Tibial artery (tissue), 4 donors: ENCODE data around the gene KIAA2012.

Source experiments
- DNase-seq, 2 donors: peaks; one replicate each; pipeline ENCODE4 v3.0.0-alpha.2; 2019
- H3K27ac ChIP-seq, 2 donors: fragments of 200-600 bp; sonication (generic) in 1 of 2; 1 replicate in 1 of 2; 2 replicates in 1 of 2; pipeline ENCODE4 v1.5.1; 2018 to 2019; ENCODE audit warnings: mild to moderate bottlenecking in 1 of 2
- H3K27me3 ChIP-seq, 2 donors: fragments of 200-600 bp; sonication (generic) in 1 of 2; one replicate each; pipeline versions ENCODE4 v1.5.1 to v1.6.0; 2016 to 2019
- H3K36me3 ChIP-seq, 3 donors: fragments of 200-600 bp; sonication (generic) in 2 of 3; one replicate each; pipeline ENCODE4 v1.5.1; 2016 to 2019; ENCODE audit warnings: mild to moderate bottlenecking in 2 of 3
- H3K4me1 ChIP-seq, 4 donors: fragments of 200-600 bp; sonication (generic) in 2 of 4; 1 replicate in 3 of 4; 2 replicates in 1 of 4; pipeline ENCODE4 v1.5.1; 2016 to 2019
- H3K4me3 ChIP-seq, 2 donors: fragments of 200-600 bp; sonication (generic) in 1 of 2; 1 replicate in 1 of 2; 2 replicates in 1 of 2; pipeline ENCODE4 v1.5.1; 2018 to 2019; ENCODE audit warnings: mild to moderate bottlenecking in 2 of 2
- H3K9me3 ChIP-seq, 3 donors: fragments of 200-600 bp; sonication (generic) in 1 of 3; one replicate each; pipeline ENCODE4 v1.5.1; 2016 to 2019
- intact Hi-C: fragments of 100-400 bp; cut with DNase I; formaldehyde crosslinking; loops from one replicate; pipeline ENCODE4 v1.15.0; 2023; ENCODE audit warnings: low total_unique reads
- TF ChIP-seq, protein P1 (sequence below), 2 experiments: fragments of 200-600 bp in 1 of 2; fragments of 450-650 bp in 1 of 2; IDR thresholded peaks; one replicate each; pipeline ENCODE4 v1.5.1; 2017 to 2019; ENCODE audit warnings: antibody characterized with exemption in 2 of 2, mild to moderate bottlenecking in 1 of 2, moderate library complexity in 1 of 2

KIAA2012 gene

DNA sequence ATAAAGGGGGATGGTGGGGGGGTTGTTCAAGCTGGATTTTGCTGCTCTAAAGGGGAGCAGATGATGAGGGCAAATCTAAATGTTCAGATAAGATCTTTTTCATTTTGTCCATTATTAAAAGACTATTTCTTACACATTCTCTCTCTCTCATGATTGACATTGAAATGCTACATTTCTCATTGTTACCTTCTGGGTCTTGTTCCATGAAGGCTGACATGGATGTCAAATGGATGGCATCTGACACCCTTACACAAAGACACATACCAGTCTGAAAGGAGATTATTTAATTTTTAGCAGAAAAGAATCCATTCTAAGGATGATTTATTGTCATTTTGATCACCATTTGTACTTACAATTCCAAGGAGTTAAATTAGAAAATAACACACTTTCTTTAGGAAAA, 28.3 kb upstream of the KIAA2012 start:
- H3K27ac ChIP-seq, result no peak overlapping the region
- no peaks in the 10 kb centered on the region for H3K27me3 ChIP-seq
- intact Hi-C loops, result no loop called here
- no peak for DNase-seq
- H3K9me3 ChIP-seq, result no peaks in the 10 kb centered on the region
- no peak overlapping the region for H3K4me3 ChIP-seq
- H3K4me1 ChIP-seq, result peaks cover 0 to 9% (median 0%) of the 10 kb centered on the region in 4 donors
- TF ChIP-seq, protein P1, sequence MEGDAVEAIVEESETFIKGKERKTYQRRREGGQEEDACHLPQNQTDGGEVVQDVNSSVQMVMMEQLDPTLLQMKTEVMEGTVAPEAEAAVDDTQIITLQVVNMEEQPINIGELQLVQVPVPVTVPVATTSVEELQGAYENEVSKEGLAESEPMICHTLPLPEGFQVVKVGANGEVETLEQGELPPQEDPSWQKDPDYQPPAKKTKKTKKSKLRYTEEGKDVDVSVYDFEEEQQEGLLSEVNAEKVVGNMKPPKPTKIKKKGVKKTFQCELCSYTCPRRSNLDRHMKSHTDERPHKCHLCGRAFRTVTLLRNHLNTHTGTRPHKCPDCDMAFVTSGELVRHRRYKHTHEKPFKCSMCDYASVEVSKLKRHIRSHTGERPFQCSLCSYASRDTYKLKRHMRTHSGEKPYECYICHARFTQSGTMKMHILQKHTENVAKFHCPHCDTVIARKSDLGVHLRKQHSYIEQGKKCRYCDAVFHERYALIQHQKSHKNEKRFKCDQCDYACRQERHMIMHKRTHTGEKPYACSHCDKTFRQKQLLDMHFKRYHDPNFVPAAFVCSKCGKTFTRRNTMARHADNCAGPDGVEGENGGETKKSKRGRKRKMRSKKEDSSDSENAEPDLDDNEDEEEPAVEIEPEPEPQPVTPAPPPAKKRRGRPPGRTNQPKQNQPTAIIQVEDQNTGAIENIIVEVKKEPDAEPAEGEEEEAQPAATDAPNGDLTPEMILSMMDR (IDR thresholded peaks at IDR 0.05), result no peak
- no peaks in the 10 kb centered on the region for H3K36me3 ChIP-seq

DNA sequence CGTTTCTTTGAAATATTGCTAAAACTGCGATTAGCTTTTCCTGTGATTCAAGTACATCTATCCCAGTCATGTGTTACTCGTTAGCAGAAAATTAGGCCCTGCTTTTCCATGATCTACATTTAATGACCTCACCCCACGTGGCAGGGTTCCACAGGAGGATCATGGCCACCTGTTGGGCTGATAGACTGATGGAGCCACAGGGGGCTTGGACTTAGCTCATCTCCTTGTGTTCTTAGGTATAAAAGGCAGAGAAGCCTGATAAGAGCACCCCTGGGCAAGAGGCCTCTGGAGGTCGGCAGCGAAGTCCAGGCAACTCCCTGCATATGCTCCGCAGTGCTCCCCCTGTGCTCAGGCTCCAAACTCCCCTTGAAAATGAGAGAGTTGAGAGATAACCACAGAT, 26.5 kb upstream of the KIAA2012 start:
- Histone ChIP-seq H3K27me3 (no peaks in the 10 kb centered on the region), H3K4me1 (peaks cover 0 to under 1% (median under 1%) of the 10 kb centered on the region in 4 donors), H3K4me3 (no peak overlapping the region), H3K36me3 (no peaks in the 10 kb centered on the region), H3K9me3 (no peaks in the 10 kb centered on the region), H3K27ac (no peak overlapping the region)
- TF ChIP-seq, protein P1 (IDR thresholded peaks at IDR 0.05), result no peak
- intact Hi-C loops, result no loop called here
- DNase-seq, result no peak

DNA sequence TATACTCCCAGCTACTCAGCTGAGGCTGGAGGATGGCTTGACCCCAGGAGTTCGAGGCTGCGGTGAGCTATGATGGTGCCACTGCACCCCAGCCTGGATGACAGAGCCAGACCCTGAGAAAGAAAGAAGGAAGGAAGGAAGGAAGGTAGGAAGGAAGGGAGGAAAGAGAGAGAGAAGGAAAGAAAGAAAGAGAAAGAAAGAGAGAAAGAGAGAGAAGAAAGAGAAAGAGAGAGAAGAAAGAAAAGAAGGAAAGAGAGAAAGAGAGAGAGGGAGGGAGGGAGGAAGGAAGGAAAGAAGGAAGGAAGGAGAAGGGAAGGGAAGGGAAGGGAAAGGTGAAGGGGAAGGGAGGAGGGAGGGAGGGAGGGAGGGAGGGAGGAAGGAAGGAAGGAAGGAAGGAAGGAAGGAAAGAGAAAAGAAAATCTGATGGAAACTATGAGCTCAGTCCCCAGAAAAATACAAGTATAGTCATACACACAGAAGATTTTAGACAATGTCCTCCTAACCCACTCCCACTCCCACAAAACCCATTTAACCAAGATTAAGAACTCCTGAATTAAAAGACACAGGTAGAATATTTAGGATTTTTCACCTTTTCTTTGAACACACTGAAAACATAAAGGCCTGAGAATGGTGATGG, 23.8 kb upstream of the KIAA2012 start:
- Histone ChIP-seq H3K4me1 (peaks cover 0 to 11% (median 2%) of the 10 kb centered on the region in 4 donors), H3K9me3 (no peaks in the 10 kb centered on the region), H3K27me3 (no peaks in the 10 kb centered on the region), H3K4me3 (no peak overlapping the region), H3K36me3 (no peaks in the 10 kb centered on the region), H3K27ac (no peak overlapping the region)
- DNase-seq, result no peak
- intact Hi-C loops, result no loop called here
- TF ChIP-seq, protein P1 (IDR thresholded peaks at IDR 0.05), result no peak

DNA sequence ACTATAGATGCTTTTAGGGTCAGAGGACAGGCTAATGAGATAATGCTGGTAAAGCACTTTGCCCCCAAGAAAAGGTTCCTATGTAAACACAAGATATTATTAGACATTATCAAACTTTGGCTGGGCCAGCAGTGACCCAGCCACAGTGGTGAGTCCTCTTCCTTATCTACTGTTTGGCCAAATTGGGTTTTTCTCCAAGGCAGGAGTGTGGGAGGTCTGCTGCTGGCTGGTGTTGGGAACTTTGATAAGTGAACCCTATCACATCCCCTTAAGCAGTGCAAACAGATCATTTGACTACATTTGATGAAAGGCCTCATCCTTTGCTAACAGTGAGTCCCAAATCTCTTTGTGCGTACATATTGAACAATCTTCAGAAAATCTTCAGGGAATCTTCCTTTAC, 23.2 kb upstream of the KIAA2012 start:
- no peak for DNase-seq
- Histone ChIP-seq H3K4me3 (no peak overlapping the region), H3K36me3 (no peaks in the 10 kb centered on the region), H3K27me3 (no peaks in the 10 kb centered on the region), H3K27ac (no peak overlapping the region), H3K4me1 (peaks cover 0 to 11% (median 2%) of the 10 kb centered on the region in 4 donors), H3K9me3 (no peaks in the 10 kb centered on the region)
- intact Hi-C loops, result no loop called here
- TF ChIP-seq, protein P1 (IDR thresholded peaks at IDR 0.05), result no peak

DNA sequence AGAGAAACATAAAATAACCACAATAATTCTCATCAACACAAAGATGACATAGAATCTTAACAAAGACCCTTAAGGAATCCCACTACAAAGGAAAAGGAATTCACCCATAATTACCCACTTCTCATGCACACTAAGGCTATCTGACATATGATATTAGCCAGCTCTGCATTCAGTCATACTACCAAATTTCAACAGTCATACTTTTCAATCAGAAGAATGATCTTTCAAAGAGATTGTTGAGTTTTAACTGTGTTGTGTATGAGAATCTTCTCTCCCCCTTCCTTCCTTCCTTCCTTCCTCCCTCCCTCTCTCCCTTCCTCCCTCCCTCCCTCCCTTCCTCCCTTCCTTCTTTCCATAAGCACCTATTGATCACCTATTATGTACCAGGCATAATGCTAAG, 22.4 kb upstream of the KIAA2012 start:
- H3K4me1 ChIP-seq, result peaks cover 0 to 11% (median 2%) of the 10 kb centered on the region in 4 donors
- H3K36me3 ChIP-seq, result no peaks in the 10 kb centered on the region
- no peak overlapping the region for H3K4me3 ChIP-seq
- no peak for DNase-seq
- intact Hi-C loops, result no loop called here
- no peaks in the 10 kb centered on the region for H3K27me3 ChIP-seq
- H3K27ac ChIP-seq, result no peak overlapping the region
- TF ChIP-seq, protein P1 (IDR thresholded peaks at IDR 0.05), result no peak
- H3K9me3 ChIP-seq, result no peaks in the 10 kb centered on the region
